Endothelial cell of umbilical vein (primary cell): ENCODE measurements around the gene TNIP1. TPM values are rescaled to one million over a fixed set of nuclear protein-coding genes. Genes with fewer than 3 reads are reported as not detected.

ENCODE experiments used
- BruUV-seq: library from RNA; stranded (reverse); fragments of 400-500 nt; replicated peaks from 2 replicates; lab custom pipeline; 2021; lab: Mats Ljungman, UMichigan
- CTCF ChIA-PET: fragments of 300-600, 350-600 bp; sonication (Branson Sonifier 250); formaldehyde crosslinking; loops from one replicate; lab custom pipeline; 2021; ENCODE audit warnings: antibody characterized with exemption, inconsistent platforms; lab: Charles Lee
- POLR2A ChIA-PET: fragments of 300-600, 350-600 bp; sonication (Branson Sonifier 250); formaldehyde crosslinking; loops from one replicate; lab custom pipeline; 2021; ENCODE audit warnings: antibody characterized with exemption, inconsistent platforms; lab: Charles Lee
- DNase-seq: peaks from one replicate; pipeline ENCODE4 v3.0.0-alpha.2; 2011; ENCODE audit warnings: low read depth, low spot score
- FAIRE-seq: peaks from 2 replicates; lab custom pipeline; 2011; peaks lifted over from hg19 to GRCh38; lab: Jason Lieb, UNC
- H2AFZ ChIP-seq: 2 replicates; pipeline ENCODE4 v1.6.0; 2012; ENCODE audit warnings: low read depth, low read length, control low read depth, inconsistent platforms
- H3K27ac ChIP-seq: 2 replicates; pipeline ENCODE4 v1.5.1; 2011; ENCODE audit warnings: low read depth, mild to moderate bottlenecking, control low read depth, low read length, moderate library complexity; ENCODE audit not compliant: insufficient read depth
- H3K27me3 ChIP-seq, 2 experiments: 2 replicates each; pipeline versions ENCODE4 v1.6.0 to v1.6.1; 2011; ENCODE audit warnings: low read length in 2 of 2, mixed read lengths in 1 of 2; ENCODE audit not compliant: control insufficient read depth in 2 of 2, insufficient read depth in 2 of 2
- H3K36me3 ChIP-seq, 2 experiments: 2 replicates in 1 of 2; 3 replicates in 1 of 2; pipeline ENCODE4 v1.5.1; 2011; ENCODE audit warnings: low read length in 2 of 2, mild to moderate bottlenecking in 1 of 2, moderate library complexity in 1 of 2; ENCODE audit not compliant: control insufficient read depth in 2 of 2, insufficient read depth in 2 of 2; ENCODE audit errors: extremely low read depth in 1 of 2
- H3K4me1 ChIP-seq: 3 replicates; pipeline ENCODE4 v1.5.1; 2011; ENCODE audit warnings: mild to moderate bottlenecking, low read length; ENCODE audit not compliant: control insufficient read depth, insufficient read depth; ENCODE audit errors: extremely low read depth
- H3K4me2 ChIP-seq: 2 replicates; pipeline ENCODE4 v1.6.1; 2011; ENCODE audit warnings: low read length, control low read depth, mixed read lengths; ENCODE audit not compliant: insufficient read depth
- H3K4me3 ChIP-seq, 3 experiments: fragments of 200-600 bp in 1 of 3; sonication (generic), shearing (Covaris generic) in 1 of 3; replicated peaks in 1 of 3; 2 replicates each; pipeline ENCODE4 v1.5.1; 2011 to 2016; ENCODE audit warnings: control low read depth in 3 of 3, low read length in 3 of 3, mild to moderate bottlenecking in 2 of 3, inconsistent platforms in 1 of 3, low read depth in 1 of 3, moderate library complexity in 1 of 3; ENCODE audit not compliant: insufficient read depth in 1 of 3
- H3K79me2 ChIP-seq: 2 replicates; pipeline ENCODE4 v1.6.0; 2012; ENCODE audit warnings: low read length, inconsistent platforms; ENCODE audit not compliant: control insufficient read depth, insufficient read depth
- H3K9ac ChIP-seq: replicated peaks from 2 replicates; pipeline ENCODE3; 2011; ENCODE audit warnings: low read length, control low read depth; ENCODE audit not compliant: insufficient read depth; ENCODE audit errors: extremely low read depth
- H3K9me1 ChIP-seq: replicated peaks from 3 replicates; pipeline ENCODE4 v1.6.0; 2011; ENCODE audit warnings: mild to moderate bottlenecking, low read length; ENCODE audit not compliant: control insufficient read depth, insufficient read depth; ENCODE audit errors: extremely low read depth
- H3K9me3 ChIP-seq: replicated peaks from 2 replicates; pipeline ENCODE4 v1.5.1; 2012; ENCODE audit warnings: low read length, inconsistent platforms; ENCODE audit not compliant: control insufficient read depth, insufficient read depth
- H4K20me1 ChIP-seq: replicated peaks from 2 replicates; pipeline ENCODE3; 2011; ENCODE audit warnings: mild to moderate bottlenecking, low read length; ENCODE audit not compliant: control insufficient read depth, insufficient read depth; ENCODE audit errors: extremely low read depth
- EZH2 ChIP-seq: IDR thresholded peaks from 2 replicates; pipeline ENCODE4 v1.6.1; 2012; ENCODE audit warnings: borderline replicate concordance, low read depth, mild to moderate bottlenecking, moderate library complexity, low read length, inconsistent platforms; ENCODE audit not compliant: severe bottlenecking
- FOS ChIP-seq: IDR thresholded peaks from 2 replicates; pipeline ENCODE4 v1.6.1; 2011; ENCODE audit warnings: mild to moderate bottlenecking, low read length, moderate library complexity, borderline replicate concordance; ENCODE audit not compliant: insufficient read depth
- GATA2 ChIP-seq: IDR thresholded peaks from 2 replicates; pipeline ENCODE4 v1.7.0; 2011; ENCODE audit warnings: low read depth, mild to moderate bottlenecking, moderate library complexity, mixed read lengths, low read length; ENCODE audit not compliant: insufficient read length, insufficient read depth
- JUN ChIP-seq: IDR thresholded peaks from 2 replicates; pipeline ENCODE4 v1.6.1; 2011; ENCODE audit warnings: borderline replicate concordance, low read depth; ENCODE audit not compliant: insufficient read length, insufficient read depth
- MYC ChIP-seq: IDR thresholded peaks from one replicate; pipeline ENCODE4 v1.6.1; 2011; ENCODE audit warnings: mild to moderate bottlenecking, low read depth, low read length
- POLR2A ChIP-seq: IDR thresholded peaks from 2 replicates; pipeline ENCODE4 v1.6.1; 2012; ENCODE audit warnings: low read depth, mild to moderate bottlenecking, control low read depth, low read length
- POLR2AphosphoS5 ChIP-seq: IDR thresholded peaks from 2 replicates; pipeline ENCODE4 v1.6.1; 2012; ENCODE audit warnings: low read depth, mild to moderate bottlenecking, control low read depth, low read length, moderate library complexity; ENCODE audit not compliant: insufficient read depth
- dilution Hi-C: fragments of 300-500 bp; cut with MboI; formaldehyde crosslinking; loops from one replicate; pipeline ENCODE4 v1.15.0; 2019; ENCODE audit warnings: low sequenced_read_pairs; ENCODE audit not compliant: extremely low pct_ligation_motif_present
- intact Hi-C: fragments of 100-400 bp; cut with micrococcal nuclease; formaldehyde crosslinking; loops from one replicate; pipeline ENCODE4 v1.10.0; 2022
- polyA plus RNA-seq, 4 experiments: library from polyadenylated mRNA; depleted of rRNA in 3 of 4; stranded (reverse) in 3 of 4; unstranded in 1 of 4; fragments of >200 nt; gene quantifications; 2 replicates each; pipeline versions ENCODE4 v1.2.1 to v1.2.3, GENCODE V29; 2011 to 2012; ENCODE audit warnings: missing spikeins in 1 of 4
- total RNA-seq: library from RNA; stranded (reverse); gene quantifications from 2 replicates; pipeline ENCODE4 v1.2.3, GENCODE V29; 2021
- TF ChIP-seq, protein P1 (sequence below), 2 donors: IDR thresholded peaks; 1 replicate in 1 of 2; 2 replicates in 1 of 2; pipeline ENCODE4 v1.5.1; 2011; ENCODE audit warnings: low read length in 2 of 2, mild to moderate bottlenecking in 2 of 2, moderate library complexity in 2 of 2, control low read depth in 1 of 2, inconsistent platforms in 1 of 2, low read depth in 1 of 2; ENCODE audit not compliant: insufficient read depth in 1 of 2; ENCODE audit errors: extremely low read depth in 1 of 2
- TF ChIP-seq, protein P2 (sequence below): IDR thresholded peaks from 2 replicates; pipeline ENCODE4 v1.6.1; 2011; ENCODE audit not compliant: insufficient read depth, insufficient read length

Gene TNIP1
- total and polyA plus RNA-seq, 2 donors (not counting 3 experiments of a cell fraction or from before 2014, with no cell fraction given): 43.0 to 96.8 TPM

DNA sequence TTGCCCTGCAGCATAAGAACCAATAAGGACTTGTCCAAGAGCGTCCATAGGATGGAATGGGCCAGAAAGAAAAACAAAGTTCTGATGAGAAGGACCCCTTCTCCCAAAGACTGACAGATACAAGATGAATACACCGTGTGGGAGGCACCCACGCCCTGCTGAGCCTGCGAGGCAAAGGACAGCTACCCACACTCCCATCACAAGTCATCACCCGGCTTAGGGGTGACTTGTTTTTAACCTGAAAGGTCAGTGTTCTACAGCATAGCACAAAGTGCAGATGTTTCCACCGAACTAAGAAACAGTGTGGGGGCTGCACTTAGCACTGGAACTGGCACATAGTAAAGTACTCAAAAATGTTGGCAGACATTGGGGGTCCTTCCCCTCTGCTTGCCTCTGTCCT lies 13.9 kb downstream of the TNIP1 start:
- Histone ChIP-seq H3K79me2 (peaks cover 23% of the 10 kb centered on the region), H3K27me3 (no peaks in the 10 kb centered on the region), H4K20me1 (no peaks in the 10 kb centered on the region), H3K9ac (no peak overlapping the region), H3K27ac (no peak overlapping the region), H3K4me1 (peaks cover 35% of the 10 kb centered on the region), H3K36me3 (peaks cover 3 to 5% of the 10 kb centered on the region in 2 experiments), H3K4me2 (no peak overlapping the region), H2AFZ (no peak overlapping the region), H3K9me1 (no peaks in the 10 kb centered on the region), H3K9me3 (no peaks in the 10 kb centered on the region), H3K4me3 (no peak overlapping the region)
- TF ChIP-seq MYC (no peak), POLR2A (no peak), FOS (no peak), GATA2 (no peak)
- TF ChIP-seq, protein P1, sequence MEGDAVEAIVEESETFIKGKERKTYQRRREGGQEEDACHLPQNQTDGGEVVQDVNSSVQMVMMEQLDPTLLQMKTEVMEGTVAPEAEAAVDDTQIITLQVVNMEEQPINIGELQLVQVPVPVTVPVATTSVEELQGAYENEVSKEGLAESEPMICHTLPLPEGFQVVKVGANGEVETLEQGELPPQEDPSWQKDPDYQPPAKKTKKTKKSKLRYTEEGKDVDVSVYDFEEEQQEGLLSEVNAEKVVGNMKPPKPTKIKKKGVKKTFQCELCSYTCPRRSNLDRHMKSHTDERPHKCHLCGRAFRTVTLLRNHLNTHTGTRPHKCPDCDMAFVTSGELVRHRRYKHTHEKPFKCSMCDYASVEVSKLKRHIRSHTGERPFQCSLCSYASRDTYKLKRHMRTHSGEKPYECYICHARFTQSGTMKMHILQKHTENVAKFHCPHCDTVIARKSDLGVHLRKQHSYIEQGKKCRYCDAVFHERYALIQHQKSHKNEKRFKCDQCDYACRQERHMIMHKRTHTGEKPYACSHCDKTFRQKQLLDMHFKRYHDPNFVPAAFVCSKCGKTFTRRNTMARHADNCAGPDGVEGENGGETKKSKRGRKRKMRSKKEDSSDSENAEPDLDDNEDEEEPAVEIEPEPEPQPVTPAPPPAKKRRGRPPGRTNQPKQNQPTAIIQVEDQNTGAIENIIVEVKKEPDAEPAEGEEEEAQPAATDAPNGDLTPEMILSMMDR (IDR thresholded peaks at IDR 0.05; ENCODE audit: extremely low read depth in 1 of 2, insufficient read depth in 1 of 2, low read depth in 1 of 2, low read length in 2 of 2): no peak
- TF ChIP-seq, protein P2, sequence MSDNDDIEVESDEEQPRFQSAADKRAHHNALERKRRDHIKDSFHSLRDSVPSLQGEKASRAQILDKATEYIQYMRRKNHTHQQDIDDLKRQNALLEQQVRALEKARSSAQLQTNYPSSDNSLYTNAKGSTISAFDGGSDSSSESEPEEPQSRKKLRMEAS: no peak
- dilution Hi-C loops (no loop called here), intact Hi-C loops (no loop called here)
- ChIA-PET POLR2A (no interaction called here), CTCF (interaction anchor here (1.5 to 7.5 kb wide), 4 partner anchors 15 to 48 kb away, joined by 5 to 46 read pairs (median 6); no protein-coding TSS in a partner anchor)
- BruUV-seq: no TSS peak
- FAIRE-seq: no peak
- DNase-seq: no peak

DNA sequence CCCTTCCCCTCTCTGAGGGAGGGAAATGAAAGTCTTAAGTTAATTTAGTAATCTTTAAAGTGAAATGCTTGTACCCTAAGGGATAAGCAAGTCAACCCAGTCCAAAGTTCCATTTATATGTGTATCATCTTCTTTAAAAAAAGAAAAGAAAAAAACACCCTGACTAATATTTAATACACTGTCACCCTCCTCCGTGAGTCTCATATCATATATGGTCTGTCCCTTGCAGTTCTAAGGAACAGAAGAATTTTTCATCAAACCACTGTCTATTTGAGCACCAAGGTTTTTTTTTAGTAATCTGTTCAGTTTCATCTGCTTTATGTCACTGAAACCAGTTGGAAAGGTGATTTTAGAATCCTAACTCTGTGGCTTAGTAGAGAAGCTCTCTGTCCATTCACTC lies 15.2 kb downstream of the TNIP1 start:
- no peak for TF ChIP-seq POLR2AphosphoS5
- TF ChIP-seq GATA2: no peak
- TF ChIP-seq EZH2: no peak
- TF ChIP-seq POLR2A: no peak
- no peak for TF ChIP-seq JUN
- TF ChIP-seq, protein P2: no peak
- TF ChIP-seq, protein P1 (IDR thresholded peaks at IDR 0.05; ENCODE audit: extremely low read depth in 1 of 2, insufficient read depth in 1 of 2, low read depth in 1 of 2, low read length in 2 of 2): no peak
- no peak for TF ChIP-seq FOS
- no peak for TF ChIP-seq MYC
- dilution Hi-C loops (no loop called here), intact Hi-C loops (no loop called here)
- DNase-seq: no peak
- Histone ChIP-seq H3K27me3 (no peaks in the 10 kb centered on the region), H2AFZ (no peak overlapping the region), H3K9me1 (no peaks in the 10 kb centered on the region), H3K9me3 (no peaks in the 10 kb centered on the region), H3K4me1 (peaks cover 29% of the 10 kb centered on the region), H3K4me3 (no peak overlapping the region), H3K4me2 (no peak overlapping the region), H3K9ac (no peak overlapping the region), H3K36me3 (peaks cover 3 to 12% of the 10 kb centered on the region in 2 experiments), H3K27ac (no peak overlapping the region), H3K79me2 (peaks cover 17% of the 10 kb centered on the region), H4K20me1 (no peaks in the 10 kb centered on the region)
- FAIRE-seq: no peak
- POLR2A ChIA-PET: no interaction called here
- CTCF ChIA-PET: interaction anchor here (1.0 to 7.5 kb wide), 6 partner anchors 14 to 61 kb away, joined by 3 to 46 read pairs (median 5); no protein-coding TSS in a partner anchor
- BruUV-seq: no TSS peak
